GM19463 (cell line): Measurements from ENCODE around the gene ASF1B.
"Not testable (repeated sequence)": the region's sequence is repeated elsewhere in the genome, so short reads cannot be mapped to it uniquely, and the experiment has no call there.

Experiments
- ATAC-seq: cut with Tn5 transposase; IDR thresholded peaks from one replicate; pipeline ENCODE4 v1.9.1; 2021; ENCODE audit warnings: mild to moderate bottlenecking, moderate library complexity; ENCODE audit not compliant: unreplicated experiment

Gene ASF1B

DNA sequence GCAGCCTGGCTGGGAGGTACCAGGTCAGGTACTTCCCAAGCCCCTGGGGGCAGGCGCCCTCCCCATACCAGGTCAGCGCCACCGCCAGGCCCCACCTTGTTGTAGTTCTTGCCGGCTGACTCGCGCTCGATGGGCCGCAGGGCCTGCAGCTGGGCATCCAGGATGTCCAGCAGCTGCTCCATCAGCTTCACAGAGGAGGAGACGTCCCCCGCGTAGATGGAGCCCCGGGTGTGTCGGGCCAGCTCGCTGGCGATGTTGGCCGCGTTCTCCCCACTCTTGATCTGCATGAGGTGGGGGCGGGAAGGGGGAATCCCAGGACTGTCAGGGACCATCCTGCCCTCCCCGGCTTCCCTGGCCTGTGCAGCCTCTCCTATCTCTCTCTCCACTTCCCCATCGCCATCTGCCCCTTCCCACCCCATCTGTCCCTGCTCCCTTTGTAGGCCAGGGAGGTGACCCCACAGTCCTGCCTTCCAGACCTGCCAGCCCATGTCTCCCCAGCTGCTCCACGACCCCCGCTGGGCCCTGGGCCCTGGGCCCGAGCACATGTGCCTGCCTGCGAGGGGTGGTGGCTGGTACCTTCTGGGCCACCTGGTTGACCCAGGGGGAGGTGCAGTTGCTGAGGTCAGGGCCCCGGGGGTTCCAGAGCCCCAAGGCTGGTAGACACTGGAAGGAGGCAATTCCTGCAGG is 23.8 kb upstream of the ASF1B start:
- ATAC-seq = no peak

DNA sequence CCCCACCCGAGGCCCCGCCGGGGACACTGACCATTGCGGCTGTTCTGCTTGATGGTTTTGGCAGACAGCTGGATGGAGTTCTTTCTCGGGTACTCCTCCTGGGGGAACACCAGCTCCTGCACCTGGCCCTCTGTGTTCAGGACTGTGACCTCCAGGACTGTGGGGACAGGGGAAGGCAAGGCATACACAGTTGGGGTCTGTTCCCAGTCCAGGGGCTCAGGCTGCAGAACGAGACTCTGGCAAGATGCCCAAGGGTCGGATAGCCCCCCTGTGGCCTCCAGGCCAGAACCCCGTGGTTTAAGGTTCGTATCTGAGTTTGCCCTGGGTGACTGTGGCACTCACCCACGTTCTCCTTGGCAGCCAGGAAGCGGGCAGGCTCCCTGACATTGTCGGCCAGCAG is 22.7 kb upstream of the ASF1B start:
- no peak for ATAC-seq

DNA sequence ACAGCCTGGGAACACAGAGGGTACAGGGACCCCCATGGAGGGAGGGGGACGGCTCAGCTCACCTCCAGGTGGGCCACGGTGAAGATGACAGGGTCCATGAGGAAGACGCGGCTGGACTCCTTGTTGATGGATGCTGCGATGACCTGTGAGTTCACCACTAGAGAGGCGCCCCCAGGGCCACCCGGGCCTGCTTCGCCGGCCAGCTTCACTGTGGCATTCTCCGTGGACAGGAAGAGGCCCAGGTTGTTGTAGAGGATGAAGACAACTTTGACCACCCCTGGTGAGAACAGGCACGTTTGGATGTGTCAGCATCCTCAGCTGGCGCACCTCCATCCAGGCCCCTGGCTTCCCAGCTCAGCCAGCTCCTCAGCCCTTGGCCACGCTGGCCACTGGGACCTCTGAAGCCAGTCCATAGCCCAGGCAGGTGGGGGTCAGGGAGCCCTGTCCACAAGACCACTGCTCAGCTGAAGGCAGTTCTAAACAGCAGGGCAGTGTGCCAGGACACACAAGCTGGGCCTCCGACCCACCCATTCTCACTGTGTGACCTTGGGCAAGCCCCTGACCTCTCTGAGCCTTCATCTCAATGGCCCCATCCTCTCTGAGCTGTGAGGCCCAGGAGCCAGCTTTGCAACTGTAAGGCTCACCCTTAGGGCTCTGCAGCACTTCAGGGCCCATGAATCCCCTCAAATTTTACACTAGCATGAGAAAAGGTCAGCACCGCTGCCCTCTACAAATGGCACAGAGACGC is 22.1 kb upstream of the ASF1B start:
- no peak for ATAC-seq

DNA sequence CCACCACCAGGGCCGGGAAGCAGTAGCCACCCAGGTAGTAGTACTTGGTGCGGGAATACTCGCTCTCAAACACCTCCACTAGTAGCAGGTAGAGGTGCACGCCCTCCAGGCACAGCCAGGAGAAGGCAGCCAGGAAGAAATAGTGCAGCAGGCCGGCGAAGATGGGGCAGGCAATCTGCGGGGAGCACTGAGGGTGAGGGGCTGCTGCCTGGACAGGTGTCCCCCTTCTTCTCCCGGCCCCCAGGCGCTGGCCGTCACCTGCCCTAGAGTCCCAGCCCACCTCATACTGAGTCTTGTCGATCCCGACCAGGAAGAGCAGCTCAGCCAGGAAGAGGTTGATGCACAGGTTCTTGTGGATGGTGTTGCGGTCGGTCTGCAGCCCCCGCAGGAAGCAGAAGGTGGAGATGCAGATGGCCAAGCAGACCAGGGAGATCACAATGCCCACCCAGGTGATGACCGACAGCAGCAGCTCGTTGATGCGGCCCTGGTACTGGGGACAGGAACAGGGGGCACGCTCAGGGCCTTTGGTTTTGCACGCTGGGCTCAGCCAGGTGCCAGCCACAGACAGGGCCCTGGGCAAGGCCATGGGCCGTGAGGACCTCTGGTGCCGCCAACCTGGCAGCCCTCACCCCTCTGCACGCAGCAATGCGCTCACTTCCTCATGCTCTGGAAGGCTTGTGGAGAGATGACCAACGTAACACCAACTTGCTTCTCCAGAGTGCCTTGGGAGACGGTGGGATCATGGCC is 20.8 kb upstream of the ASF1B start:
- ATAC-seq = no peak

DNA sequence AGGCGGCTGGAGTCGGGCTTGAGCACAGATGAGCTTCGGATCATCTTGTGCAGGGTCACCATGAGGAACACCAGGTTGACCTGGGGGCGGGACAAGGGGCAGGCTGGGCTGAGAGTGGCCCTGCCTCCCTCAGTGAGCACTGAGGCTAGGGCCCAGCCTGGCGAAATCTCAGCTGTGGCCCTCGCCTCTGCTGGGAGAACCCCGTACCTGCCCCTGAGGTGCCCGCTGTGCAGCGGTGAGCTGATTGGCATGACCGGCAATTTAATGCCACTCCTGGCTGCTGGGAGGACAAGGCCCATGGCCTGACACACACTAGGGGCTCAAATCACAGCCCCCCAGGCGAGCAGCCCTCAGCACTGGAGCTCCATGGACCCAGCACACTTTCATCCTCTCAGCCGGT is 19.7 kb upstream of the ASF1B start:
- ATAC-seq = no peak

DNA sequence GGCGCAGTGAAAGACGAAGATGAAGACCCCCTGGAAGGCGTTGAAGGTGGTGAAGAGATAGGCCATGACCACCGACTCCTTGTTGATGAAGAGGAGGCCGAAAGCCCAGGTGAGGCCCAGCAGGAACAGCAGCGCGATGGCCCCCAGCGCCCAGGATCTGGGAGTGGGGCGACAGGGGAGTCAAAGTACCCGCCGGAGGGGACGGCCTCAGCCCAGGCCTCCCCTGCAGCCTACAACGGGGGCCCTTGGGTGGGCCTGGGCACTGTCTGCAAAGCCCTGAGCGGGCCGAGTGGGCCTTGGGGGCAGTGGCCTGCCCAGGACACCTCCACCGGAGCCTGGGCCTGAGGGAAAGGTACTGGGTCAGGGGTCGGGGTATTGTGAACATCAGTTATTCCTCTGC is 19.0 kb upstream of the ASF1B start:
- no peak for ATAC-seq

DNA sequence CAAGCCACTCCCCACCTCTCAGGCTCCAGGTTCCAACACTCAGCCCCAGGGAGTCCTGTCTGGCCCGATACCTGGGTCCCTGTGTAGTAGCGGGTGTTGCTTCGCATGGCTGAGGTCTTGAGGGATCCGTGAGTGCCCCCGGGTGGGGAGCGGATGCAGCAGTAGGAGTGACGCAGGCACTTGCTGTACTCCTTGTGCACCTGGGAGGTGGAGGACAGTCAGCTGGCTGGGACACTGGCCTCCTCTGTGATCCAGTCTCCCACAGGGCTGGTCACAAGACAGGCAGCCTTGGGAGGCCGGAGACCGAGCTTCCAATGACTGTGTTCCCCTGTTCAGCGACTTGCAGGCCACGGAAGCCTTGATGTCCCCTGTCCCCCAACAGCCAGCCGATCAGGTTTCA is 16.3 kb upstream of the ASF1B start:
- ATAC-seq = no peak

DNA sequence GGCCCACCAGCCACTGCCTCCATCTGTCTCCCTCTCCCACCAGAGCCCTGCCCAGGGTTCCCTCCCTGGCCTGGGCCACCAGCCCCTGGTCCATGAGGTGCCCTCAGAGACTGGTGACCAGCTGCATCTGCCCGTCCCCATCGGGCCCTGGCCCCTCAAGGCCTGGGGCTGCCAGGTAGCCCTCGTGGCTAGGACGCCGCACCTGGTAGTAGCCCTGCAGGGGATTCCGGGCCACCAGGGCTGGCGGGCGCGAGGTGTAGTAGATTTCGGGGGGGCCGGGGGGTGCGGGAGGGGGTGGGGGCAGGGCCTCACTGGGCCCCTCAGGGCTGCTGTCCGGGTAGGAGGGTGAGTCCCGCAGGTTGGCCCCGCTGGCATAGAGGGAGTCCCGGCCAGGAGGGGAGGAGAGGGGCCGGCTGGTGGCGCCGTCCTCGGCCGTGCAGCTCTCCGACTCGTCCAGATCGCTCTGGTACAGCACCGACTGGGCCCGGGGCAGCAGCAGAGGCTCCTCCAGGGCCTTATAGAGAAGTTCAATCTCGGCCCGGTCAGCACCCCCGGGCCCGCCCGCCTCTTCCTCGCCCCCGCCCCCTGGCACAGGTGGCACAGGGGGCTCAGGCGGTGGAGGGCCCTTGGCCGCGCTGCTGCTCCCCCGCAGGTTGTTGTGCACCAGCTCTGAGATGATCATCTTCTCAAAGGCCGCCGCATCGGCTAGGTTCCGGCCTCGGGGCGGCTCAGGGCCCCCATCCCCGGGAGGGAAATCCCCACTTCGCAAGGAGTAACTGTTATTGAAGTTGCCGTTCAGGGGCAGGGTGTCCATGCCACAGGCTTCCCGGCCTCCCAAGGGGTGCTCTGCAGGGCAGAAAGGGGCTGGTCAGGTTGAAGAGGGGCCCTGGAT is 14.6 kb upstream of the ASF1B start:
- no peak for ATAC-seq

DNA sequence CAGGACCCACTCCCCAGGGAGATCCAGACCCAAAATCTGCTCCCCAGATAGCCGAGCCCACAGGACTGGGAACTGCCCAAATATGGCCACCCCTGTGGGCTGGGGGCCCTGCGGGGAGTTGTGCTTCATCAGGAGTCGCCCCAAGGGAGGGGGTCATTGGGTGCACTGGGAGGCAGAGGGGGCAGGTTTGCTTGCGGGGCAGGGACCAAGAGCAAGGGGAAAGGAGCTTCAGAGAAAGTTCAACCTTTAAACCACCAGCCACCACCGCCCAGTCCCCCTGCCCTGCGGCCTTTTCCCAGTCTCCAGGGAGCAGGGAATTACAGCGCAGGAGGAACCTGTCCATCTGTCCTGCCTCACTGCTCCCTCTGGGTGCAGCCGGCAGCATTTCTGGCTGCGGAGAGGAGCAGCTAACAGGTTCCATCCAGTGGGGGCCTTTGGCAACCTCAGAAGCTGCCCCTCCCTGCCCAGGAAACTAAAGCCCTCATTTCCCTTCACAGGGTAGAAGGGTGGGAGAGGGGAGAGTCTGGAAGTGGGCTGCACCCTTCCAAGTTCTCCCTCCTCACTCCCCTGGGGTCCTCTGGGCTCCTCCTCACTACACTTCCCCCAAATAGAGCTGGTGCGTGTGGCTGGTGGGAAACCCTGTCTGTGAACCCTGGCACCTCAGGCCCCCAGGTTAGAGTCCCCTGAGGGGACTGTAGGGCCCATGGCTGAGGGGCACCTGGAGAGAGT is 13.8 kb upstream of the ASF1B start:
- ATAC-seq = no peak

DNA sequence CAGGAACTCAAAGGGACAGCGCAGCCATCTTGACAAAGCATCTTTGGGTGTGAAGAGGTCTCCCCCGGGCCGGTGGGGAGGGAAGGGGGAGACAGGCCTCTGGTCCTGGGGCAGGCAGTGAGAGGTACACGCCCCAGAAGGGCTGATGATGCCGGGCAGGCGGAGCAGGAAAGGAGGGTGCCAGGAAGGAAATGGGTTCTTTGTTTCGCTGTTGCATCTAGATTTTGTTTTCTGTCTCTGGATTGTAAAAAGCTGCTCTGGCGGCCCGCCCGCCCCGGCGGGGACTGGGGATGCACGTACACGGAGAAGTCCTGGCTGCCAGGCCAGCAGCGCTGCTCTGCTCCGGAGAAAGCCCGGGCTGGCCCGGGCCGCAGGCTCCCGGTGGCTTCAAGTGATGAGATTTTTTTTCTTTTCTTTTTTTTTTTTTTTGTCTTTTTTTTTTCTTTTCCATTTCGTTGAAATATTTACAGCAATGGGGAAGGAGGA is 13.2 kb upstream of the ASF1B start:
- no peak for ATAC-seq

DNA sequence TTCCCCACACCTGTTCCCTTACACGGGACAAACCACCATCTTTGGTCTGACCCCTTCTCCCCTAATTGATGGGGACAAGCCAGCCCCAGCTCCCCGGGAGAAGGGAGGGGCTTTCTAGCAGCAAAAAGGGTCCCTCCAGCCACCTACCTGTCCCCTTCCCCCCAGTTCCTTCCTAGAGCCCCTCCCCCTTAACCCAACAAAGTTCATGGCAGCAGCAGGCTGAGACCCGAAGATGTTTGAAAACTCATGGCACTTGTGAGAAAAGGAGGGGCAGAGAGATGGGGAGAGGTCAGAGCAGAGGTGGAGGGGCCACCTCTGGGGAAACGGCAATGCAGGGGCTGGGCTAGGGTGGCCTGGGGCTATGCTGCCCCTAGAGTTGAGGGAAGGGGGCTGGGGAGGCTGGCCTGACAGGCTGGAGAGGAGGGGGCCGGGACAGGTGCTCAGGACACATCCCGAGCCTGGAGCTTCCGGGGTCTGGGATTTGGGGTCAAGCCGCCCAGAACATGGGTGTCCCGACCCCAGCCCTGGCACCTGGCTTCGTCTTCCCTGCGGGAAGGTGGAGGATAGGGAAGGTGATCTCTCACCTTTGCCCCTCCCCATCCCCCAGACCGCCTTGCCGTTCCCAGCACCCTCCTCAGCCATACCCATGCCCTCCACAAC is 12.5 kb upstream of the ASF1B start:
- ATAC-seq = no peak

DNA sequence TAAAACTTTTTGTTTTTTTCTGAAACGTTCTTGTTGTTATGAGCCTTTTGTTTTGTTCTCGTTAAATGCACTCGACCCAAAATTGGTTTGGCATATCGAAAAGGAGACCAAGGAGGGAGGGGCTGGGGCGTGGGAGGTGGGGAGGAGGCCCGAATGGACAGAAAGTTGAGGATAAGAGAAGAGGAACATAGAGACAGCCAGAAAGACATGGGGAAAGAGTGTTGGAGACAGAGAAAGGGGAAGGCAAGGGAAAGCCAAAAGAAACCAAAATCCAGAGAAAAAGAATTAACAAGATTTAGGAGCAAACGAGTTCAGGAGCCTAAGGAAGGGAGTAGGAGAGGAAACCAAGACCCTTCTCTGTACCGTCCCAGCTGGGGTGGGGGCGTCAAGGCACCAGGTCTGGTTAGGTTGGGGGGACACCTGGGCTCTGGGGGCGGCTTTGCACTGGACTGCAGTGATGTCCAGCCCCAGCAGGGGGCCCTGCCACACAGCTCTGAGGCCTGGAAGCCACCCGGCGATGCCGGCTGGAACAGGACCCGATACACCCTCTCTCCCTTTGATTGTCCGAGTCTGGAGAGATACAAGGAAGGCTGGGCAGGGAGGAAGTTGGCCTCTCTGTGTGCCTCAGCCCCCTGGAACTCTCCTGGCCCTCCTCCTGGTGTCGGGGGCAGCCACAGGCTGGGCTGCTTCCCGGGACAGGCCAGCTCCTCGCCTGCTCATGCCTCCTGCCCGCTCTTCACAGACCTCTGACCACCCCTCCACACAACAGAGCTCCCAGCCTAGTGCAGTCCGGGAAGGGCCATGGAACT is 11.6 kb upstream of the ASF1B start:
- no peak for ATAC-seq

DNA sequence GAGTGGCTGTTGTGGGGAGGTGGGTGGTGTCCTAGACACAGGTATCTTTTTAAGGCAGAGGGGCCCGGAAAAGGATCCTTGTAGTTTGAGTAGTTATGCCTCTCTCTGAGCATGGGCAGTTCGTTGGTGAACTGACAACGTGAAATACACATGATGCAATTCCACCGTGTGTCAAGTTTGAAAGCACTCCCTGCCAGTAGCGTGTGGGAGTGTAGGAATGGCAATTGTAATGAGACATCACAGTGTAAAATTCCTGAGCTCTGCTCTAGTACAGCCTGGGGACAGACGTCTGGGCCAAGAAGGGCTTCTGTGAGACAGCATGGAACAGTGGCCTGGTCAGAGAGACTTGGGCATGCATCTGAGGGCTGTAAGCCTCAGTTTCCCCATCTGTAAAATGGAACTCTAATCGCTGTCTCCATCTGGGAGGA is 10.4 kb upstream of the ASF1B start:
- no peak for ATAC-seq

DNA sequence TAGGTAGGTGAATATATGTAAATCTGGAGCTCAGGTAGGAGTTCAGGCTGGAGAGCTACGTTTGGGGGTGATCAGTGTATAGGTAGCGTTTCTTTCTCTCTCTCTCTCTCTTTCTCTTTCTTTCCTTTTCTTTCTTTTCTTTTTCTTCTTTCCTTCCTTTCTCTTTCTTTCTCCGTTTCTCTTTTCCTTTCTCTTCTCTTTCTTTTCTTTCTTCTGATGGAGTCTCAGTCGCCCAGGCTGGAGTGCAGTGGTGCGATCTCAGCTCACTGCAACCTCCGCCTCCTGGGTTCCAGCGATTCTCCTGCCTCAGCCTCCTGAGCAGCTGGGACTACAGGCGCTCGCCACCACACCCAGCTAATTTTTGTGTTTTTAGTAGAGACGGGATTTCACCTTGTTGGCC is 9.8 kb upstream of the ASF1B start:
- not testable (repeated sequence) for ATAC-seq

DNA sequence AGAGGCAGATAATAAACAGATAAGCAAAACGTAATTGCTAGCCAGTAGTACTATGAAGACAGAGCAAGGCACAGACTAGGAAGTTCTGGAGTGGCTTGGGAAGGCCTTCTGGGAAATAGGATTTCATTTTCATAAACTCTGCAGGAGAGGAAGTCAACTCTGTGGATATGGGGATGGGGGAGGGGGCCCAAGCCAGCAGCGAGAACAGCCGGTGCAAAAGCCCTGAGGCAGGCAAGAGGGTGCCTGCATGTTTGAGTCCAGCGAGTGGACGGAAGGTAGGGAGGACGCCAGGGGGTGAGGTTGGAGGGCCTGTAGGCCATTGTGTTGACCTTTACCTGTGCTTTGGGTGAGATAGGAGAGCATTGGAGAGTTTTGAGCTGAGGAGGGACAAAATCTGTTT is 9.0 kb upstream of the ASF1B start:
- no peak for ATAC-seq

DNA sequence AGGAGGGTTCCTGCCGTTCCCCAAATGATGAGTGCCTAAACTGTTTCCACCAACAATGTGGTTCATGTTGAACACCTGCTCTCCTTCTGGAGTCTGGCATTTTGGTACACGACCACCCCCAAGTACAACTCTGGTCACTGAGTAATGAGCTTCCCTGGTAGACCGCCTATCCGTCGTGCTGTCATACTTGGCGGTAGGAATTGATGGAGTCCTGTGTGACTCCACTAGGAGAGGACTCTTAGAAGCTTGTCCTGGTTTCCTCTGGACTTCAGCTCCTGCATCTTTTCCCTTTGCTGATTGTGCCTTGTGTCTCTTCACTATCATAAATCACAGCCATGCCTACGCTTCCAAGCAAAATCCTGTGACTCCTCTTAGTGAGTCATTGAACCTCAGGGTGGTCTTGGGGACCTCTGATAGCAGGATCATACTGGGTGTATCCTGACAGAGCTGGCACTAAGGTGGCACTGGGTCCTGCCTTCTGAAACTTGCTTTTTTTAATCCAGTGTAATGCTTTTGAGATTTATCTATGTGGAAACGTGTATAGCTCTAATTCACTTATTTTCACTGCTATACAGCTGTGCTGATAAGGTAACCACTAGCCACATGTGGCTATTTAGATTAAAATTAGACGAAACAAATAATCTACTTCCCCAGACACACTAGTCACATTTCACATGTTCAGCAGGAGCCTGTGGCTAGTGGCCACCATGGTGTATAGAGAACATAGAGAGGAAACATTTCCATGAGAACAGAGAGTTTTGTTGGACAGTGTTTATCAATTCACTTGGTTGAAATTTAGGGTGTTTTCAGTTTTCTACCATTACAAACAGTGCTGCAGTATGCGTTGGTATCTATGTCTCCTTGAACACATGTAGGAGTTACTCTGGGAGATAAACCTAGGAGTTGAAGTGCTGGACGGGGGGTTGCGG is 6.1 kb upstream of the ASF1B start:
- ATAC-seq = no peak

DNA sequence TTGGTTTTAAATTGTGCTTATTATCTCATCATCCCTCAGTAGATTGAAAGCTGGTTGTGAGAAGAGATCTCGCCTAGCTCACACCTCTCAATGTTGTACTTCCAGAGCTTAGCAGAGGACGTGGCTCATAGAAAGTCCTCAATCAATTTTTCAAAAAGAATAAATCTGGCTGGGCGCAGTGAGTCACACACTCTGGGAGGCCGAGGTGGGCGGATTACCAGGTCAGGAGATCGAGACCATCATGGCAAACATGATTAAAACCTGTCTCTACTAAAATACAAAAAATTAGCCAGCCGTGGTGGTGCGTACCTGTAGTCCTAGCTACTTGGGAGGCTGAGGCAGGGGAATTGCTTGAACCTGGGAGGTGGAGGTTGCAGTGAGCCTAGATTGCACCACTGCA is 4.7 kb upstream of the ASF1B start:
- no peak for ATAC-seq

DNA sequence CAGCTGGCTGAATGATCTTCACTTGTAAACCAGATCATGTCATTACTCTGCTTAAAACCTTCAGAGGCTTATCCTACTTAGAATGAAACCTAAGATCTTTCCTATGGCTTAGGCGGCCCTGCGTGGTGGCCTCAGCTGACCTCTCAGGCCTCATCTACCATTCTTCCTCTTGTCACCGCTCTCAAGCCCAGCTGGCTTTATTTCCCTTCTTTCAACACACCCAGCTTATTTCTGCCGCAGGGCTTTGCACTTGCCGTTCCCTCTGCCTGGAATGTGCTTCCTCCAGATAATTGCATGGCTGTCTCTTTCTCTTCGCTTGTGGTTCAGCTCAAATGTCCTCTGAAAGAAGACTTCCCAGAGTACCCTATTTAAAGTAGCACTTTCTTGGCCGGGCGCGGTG is 3.6 kb upstream of the ASF1B start:
- no peak for ATAC-seq
